ENCODE data around the gene TP53AIP1.

The TP53AIP1 gene

DNA sequence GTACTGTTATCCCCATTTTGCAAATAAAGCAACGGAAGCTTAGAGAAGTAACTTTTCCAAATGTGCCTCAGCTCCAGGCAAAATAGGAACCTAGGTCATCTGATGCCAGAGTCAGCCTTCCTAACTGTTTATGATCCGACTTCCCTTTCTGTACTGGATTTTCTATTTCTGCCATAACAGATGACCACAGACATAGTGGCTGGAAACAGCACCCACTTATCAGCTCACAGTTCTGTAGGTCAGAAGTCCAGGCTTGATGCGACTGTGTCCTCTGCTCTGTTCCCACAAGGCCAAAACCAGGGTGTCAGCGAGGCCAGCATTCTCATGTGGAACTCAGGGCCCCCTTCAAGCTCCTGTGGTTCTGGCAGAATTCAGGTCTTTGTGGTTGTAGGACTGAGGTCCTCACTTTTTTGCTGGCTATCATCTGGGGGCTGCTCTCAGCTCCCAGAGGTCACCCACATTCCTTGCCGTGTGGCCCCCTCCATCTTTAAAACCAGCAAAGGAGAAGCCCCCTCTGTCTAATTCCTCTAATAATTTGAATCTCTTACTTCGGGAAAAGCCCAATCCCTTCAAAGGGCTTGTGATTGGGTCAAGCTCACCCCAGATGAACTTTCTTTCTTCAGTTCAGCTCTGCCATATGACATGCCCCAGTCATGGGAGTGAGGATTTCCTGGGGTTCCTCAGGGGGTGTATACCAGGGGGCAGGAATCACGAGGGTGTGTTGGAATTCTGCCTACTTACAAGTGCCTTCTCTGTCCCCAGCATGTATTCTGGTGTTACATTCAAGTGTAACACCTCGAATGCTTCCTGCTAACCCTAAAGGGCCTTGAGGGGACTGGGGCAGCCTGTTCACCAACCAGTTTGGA, 36.3 kb downstream of the TP53AIP1 start:
- DNase-seq (ENCODE audit: low read depth in 2 of 2), result no peak

DNA sequence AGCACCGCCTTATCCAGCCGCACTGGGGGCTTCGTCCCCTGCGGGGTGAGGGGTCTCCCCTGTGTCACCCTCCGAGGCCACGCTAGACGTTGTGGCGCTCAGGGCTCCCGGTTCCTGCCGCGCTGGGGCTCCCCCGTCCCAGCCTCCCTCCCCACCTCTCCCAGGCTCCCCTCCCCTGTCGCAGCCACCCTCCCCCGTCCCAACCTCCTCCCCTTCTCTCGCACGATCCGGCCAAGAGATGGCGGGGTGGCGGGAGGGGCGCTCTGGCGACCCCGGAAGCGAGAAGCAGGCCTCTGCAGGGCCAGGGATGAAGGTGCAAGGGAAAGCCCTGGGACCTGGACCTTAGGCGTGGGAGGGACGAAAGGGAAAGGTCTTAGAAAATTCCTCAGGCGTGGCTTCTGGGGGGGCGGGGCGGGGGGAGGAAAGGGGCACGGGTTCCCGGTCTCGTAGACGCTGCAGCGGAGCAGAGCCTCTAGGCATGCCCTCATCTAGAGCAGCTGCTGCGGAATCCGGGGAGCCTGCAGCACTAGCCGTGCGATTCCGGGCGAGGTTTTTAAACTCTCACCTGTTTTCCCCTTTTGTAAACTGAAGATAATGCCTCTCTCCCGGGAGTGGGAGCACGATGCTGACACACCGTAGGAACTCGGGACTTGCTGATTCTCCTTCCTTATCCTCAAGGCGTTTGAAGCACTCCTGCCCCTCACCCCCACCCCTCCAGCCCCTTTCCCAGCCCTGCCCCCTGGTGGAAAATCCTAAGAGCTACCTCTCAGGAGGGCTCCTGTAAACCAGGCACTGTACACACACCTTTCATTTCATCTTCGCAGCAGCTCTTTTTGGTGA, 37.1 kb downstream of the TP53AIP1 start:
- DNase-seq (ENCODE audit: low read depth in 2 of 2), result peak in 1 of 2 donors; percentile 28

DNA sequence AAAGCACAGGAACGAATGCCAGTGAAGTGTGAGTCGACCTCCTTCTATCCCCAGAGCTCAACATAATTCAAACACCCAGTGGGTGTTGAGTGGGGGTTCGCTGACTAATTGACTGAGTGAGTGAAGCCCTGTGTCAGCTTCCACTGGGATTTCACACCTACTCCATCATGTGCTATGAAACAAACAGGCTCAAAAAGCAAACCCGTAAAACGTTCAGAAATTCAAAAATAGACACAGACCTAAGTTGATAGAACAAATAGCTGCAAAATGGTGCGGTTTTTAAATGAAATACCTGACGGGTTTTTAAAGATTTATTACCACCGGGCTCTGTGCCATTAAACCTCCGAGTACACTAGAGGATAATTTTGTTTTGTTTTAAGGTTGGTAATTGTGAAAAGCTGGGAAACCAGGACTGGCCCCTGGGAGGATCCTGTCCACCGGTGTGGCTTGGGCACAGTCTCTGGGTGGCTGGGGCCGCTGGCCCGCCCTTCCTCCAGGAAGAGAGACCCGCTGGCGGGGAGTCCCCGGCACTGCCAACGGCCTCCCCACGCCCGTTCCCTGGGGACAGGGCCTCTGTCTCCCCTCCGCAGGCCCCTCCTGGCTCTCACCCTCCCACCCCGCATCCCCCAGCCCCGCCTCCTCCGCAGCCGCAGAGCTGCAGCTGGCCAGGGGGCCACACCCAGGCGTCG, 37.9 kb downstream of the TP53AIP1 start:
- no peak for DNase-seq (ENCODE audit: low read depth in 2 of 2)

DNA sequence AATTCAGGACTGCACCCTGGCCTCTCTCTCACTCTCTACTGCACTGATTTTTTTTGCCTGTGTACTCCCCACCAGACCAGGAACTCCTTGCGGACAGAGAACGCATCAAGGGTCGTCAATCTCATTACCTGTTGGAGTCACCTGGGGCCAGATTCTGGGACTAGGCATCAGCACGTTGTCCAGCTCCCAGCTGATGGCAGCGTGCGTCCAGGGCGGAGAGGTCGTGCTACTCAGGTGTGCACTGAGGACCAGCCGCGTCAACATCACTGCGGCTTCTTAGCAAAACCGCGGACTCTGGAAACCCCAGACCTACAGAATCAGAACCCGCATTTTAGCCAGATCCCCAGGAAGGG, 38.4 kb downstream of the TP53AIP1 start:
- no peak for DNase-seq (ENCODE audit: low read depth in 2 of 2)

DNA sequence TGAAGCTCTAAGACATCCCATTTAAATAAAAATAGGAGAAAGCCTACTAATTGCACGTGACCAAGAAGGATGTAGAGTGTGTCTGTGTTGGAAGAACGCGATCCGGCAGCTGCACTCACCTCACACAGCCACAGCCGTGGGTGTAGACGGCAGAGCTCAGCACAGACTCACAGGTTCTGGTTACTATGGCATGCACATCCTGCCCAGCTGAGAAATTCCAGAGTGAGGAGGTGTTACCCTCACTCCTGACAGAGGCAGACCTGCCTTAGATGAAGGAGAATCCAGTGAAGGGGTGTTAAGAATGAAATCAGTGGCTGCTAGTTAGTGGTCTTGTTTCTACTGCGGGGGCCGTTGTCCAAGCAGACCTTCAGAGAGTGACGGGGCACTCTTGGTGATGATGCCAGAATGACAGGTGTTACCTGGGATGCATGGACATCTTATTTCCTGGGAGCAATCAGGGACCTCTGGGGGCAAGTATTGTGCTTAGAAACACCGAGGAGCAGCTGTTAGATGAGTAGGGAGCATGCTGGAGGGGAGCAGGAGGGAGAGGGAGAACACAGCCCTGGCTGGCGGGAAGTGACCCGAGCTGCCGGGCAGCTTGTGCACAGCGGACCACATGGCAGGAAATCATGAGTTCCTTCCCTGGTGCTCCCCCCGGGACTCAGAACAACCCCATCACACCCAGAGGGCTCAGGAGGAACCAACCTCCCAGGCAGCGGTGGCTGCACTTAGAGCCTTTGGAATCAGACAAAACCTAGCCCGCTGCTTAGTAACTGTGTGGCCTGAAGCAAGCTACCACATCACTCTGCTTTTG, 39.2 kb downstream of the TP53AIP1 start:
- DNase-seq (ENCODE audit: low read depth in 2 of 2), result no peak

DNA sequence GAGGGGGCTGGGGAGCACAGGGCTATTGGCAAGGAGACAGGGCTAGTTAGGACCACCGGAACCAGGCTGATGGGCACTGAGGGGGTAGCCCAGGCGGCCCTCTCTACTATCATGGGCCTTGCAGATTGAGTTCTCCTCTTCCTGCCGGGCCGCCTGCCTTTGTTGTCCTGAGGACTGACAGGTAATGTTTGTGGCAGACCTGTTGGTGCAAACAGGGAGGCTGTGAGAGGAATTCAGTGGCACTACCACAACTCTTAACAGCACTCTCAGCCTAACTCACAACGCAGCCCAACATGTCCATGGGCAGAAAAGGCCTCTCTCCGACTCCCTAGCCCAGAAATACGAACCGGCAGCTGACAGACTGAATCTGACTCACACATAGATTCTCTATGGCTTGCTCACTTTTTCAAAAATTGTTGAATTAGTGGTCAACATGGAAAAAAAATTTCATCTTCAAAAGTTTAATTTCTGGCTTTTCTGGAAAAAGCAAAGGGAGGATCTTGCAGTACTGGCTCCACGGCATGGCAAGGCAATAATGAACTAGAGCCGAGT, 40.1 kb downstream of the TP53AIP1 start:
- DNase-seq (ENCODE audit: low read depth in 2 of 2), result no peak

DNA sequence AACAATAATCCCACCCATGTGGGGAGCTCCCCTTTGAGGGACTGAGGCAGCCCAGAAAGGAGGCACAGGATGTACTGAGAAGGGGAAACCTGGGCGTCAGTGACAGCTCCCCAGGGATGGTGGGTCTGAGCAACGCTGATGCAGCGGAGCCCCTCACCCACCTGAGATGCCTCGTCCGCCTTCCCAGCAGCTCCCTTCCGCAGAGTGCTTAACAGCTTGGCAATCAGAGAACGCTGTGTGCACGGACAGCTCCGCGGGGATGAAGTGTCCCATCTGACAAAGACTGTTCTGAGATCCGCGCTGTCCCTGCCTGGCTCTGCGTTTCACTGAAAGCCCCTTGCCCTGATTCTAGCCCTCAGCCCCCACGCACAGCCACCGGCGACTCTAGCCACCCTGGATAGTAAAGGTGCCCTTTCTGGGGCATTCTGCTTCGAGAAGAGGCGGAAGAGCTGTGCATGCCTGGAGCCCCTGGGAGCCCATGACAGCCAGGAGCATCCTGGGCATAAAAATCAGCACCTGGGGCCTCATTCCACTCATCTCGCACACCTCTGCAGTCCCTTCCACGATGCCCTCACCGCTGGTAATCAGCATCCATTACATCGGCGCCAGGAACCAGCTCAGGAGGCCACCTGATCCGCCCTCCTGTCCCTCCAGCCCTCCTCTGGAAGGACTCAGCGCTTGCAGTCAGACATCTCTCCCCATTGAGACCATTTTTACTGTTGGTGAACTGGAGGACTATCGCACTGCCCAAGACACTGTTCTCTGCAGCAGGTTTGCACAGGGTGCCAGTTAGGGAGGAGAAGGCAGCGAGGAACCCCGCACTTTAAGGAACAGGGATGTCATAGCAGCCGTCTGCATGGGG, 40.8 kb downstream of the TP53AIP1 start:
- no peak for DNase-seq (ENCODE audit: low read depth in 2 of 2)

DNA sequence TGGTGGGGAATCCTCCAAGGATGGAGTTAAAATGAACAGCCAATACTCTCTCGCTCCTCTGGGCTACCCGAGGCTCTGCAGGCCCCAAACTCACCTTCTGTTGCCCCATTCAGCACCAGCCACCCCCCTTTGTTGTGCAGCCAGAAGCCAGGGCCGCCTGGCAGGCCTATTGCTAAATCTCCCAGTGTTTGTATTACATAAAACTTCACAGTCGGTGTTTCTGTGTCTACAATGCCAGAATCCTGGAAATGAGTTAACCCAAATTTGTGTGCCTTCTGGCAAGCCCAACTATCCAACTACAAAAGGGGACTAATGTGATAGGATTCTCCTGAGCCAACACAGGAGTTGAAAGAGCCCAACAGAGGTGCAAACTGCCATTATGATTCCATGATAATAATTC, 42.2 kb downstream of the TP53AIP1 start:
- no peak for DNase-seq (ENCODE audit: low read depth in 2 of 2)

DNA sequence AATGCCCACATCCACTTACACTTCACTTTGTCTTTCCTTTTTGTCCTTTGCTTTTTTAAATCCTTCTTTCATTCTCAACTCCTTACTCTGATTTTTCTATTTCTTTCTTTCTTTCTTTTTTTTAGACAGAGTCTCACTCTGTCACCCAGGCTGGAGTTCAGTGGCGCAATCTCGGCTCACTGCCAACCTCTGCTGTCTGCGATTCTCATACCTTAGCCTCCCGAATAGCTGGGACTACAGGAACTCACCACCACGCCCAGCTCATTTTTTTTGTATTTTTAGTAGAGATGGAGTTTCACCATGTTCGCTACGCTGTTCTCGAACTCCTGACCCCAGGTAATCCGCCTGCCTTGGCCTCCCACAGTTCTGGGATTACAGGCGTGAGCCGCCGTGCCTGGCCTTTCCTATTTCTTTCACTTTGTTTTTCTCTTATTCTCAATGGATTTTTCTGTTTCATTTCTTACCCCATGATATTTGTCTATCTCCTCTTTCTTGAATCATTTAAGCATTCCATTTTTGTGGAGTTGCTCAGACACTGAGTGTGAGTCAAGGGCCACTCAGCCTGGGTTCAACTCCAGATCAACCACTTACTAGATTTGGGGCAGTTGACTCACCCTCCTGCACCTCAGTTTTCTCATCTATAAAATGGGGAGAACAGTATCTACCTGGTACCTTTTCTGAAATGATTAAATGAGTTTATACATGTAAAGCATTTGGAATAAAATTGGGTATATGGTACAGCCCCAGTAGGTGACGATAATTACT, 43.9 kb downstream of the TP53AIP1 start:
- DNase-seq (ENCODE audit: low read depth in 2 of 2), result no peak

DNA sequence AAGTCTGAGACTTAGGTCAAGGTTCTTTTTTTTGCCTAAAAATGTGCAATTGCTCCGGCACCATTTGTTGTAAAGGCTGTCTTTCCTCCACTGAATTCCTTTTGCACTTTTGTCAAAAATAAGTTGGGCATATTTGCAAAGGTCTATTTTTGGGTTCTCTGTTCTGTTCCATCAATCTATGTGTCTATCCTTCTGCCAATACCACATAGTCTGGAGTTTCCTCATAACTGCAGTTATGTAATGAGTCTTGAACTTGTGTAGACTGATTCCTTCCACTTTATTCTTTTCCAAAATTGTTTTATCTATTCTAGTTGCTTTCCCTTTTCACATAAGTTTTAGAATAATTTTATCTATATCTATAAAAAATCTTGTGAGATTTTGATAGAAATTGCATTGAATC, 44.8 kb downstream of the TP53AIP1 start:
- no peak for DNase-seq (ENCODE audit: low read depth in 2 of 2)

DNA sequence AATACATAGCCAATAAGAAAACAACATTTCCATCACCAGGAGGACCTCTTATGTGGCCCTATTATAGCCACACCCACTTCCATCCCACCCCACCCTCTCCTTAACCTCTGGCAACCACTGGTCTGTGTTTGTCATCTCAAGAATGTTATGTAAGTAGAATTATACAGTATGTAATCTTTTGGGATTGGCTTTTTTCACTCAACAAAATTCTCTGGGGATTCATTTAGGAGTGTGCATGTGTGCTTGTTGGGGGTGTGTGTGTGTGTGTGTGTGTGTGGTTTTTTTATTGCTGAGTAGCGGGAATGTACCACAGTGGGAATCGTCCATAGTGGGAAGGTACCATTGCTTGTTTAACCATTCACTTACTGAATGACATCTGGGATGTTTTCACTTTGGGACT, 46.3 kb downstream of the TP53AIP1 start:
- DNase-seq (ENCODE audit: low read depth in 2 of 2), result no peak

DNA sequence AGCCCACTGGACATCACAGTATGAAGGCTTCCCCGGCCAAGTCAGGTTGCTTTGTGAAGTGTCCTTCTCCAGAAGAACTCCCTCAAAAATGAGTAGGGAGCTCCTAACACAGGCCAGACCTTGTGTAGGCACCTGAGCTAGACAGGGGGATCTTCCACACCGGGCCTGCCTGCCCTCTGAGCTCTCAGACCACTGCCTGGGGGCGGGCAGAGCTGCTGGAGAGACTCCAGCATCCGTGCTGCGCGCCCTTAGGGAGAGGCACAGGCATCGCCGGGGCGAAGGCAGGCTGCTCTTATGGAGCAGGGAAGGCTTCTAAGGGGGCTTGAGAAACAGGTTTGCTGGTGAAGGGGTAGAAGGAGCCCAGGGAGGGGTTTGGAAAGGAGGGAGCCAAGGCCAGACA, 47.1 kb downstream of the TP53AIP1 start:
- DNase-seq (ENCODE audit: low read depth in 2 of 2), result no peak

DNA sequence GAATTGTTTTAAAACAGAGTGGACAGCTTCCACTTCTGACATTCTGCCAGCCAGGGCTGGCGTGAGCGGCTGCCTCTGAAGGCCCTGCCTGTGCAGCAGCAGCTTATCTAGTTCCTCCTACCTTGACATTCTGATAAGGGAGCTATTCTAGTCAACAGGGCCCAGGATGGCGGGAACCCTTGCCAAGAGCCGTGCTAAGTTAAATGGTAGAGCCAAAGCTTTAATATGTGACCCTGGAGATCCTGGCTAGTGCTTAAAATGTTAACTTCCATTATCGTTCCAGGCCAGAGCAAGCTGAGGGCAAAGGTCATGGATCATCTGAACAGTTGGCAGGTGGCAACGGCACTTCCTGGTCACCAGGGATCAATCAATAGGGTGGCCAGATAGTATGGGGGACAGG, 48.0 kb downstream of the TP53AIP1 start:
- no peak for DNase-seq (ENCODE audit: low read depth in 2 of 2)

DNA sequence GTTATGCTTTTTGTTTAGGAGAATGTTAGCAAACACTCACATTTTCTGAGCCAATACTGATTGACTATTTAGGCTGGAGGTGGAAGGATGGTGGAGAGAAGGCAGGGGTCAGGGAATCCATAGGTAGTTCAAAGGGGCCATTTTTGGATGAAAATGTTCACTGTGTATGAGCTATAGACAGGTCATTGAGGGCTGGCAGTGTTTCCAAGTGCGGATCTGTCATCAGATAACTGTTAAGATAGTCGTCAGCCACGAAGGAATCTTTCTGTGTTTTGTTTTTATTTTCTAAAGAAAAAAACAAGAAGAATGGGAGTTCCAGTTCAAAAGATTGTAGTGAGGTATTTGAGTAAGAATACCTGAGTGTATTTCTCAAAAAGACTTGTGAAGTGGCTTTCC, 48.4 kb downstream of the TP53AIP1 start:
- DNase-seq (ENCODE audit: low read depth in 2 of 2), result no peak

DNA sequence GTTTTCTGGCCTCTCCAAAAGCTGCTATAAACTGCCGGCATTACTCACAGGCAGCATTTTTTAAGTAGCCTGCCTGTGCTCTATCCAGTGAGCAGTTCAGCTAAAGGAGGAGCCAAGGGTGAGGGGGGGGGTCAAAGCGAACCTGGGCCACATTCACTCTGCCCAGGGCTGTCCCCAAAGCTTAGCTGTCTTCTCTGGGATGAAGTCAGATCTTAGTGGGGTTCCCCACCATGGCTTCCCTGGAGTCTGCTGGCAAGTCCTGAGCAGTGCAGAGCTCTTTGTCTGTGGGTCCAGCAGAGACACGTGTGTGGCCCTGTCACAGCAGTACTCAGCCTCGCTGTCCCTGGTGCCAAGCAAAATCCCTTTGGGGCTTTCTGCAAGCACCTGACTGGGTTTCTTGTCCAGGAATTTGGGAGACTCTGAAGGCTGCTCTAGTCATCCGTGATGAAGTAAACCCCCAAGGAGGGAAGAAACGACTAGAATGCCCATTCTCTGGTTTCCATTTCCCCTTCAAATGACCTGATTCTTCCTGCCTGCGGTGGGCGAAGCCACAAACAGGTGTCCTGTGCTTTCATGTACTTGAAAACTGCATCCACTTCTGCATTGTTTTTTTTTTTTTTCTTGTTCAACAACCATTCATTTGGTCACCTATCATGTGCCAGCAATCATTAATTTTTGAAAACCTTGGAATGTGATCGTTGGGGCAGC, 48.9 kb downstream of the TP53AIP1 start:
- DNase-seq (ENCODE audit: low read depth in 2 of 2), result no peak

DNA sequence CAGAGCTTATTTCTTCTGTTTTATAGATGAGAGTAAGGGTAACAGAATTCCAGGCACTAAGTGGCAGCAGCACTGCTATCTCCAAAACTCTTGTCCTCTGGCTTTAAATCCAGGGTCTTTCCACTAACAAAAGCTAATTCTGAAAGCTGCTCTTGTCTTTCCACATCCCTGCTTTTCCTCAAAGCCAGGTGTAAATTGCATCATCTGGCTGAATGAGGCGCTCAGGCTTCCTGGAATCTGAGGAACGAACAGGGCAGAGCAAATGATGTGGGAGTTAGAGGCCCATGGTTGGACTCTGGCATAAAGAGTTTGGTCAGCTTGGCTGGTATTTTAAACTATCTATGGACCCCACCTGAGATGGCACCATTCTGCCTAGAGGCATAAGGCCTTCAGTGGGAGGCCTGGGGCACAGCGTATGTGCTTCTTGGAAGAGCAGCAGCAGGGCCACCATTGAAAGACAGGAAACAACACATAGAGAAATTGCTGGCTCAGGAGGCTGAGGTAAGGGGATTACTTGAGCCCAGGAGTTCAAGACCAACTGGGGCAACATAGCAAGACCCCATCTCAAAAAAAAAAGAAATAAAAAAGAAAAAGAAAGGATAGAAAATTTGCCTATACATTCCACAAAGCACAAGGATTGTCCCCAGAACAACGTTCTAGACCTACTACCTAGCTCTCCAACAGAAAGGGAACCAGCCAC, 49.7 kb downstream of the TP53AIP1 start:
- DNase-seq (ENCODE audit: low read depth in 2 of 2), result no peak

DNA sequence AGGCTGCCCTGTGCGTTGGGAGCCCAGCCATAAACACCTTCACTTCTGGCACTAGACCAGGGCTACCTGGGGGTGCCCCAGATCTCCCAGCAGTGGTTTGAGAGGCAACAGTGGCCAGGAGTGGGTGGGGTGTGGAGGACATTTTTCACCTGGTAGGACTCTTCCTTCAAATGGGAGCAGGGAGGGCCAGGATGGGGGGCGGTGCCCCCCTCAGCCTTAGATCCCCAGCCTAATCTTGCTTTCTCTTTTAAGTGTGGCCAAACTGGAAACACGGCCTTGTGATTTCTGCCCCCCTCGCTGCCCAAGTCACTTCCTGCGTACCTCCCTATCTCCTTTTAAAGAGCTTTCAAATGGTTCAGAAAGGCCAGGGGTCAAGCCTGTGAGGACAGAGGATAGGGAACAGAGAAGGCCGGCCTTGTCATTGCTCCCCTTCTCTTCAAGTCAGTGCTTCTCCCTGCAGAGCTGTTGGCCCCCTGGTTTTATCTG, 50.7 kb downstream of the TP53AIP1 start:
- no peak for DNase-seq (ENCODE audit: low read depth in 2 of 2)

Measured in stimulated activated CD8-positive, alpha-beta memory T cell treated with anti-CD3 and anti-CD28 coated beads, Interleukin-2, amount 100 ng/mL, for 48 hours (primary cell).